H9 (cell line): ENCODE results near the gene CADPS2. TPM values are rescaled to one million over a fixed set of nuclear protein-coding genes. Genes with fewer than 3 reads are reported as not detected.

Experiments
- DNase-seq: peaks from one replicate; pipeline ENCODE4 v3.0.0-alpha.2; 2017
- H2AFZ ChIP-seq: one replicate; pipeline ENCODE4 v1.6.1; 2013; ENCODE audit warnings: mild to moderate bottlenecking, low read length, control low read depth, moderate library complexity
- H2AK5ac ChIP-seq: 2 replicates; pipeline ENCODE4 v1.6.1; 2013; ENCODE audit warnings: low read length, control low read depth, mixed read lengths; ENCODE audit not compliant: insufficient read length
- H2BK120ac ChIP-seq: one replicate; pipeline ENCODE4 v1.6.1; 2013; ENCODE audit warnings: low read depth, mild to moderate bottlenecking, low read length, control low read depth, inconsistent platforms; ENCODE audit not compliant: poor library complexity, severe bottlenecking
- H2BK12ac ChIP-seq: 2 replicates; pipeline ENCODE4 v1.6.1; 2013; ENCODE audit warnings: low read length, control low read depth, mixed read lengths, low read depth; ENCODE audit not compliant: insufficient read length
- H2BK15ac ChIP-seq: 2 replicates; pipeline ENCODE4 v1.6.1; 2013; ENCODE audit warnings: low read depth, low read length, control low read depth
- H2BK20ac ChIP-seq: one replicate; pipeline ENCODE4 v1.6.1; 2013; ENCODE audit warnings: low read depth, mild to moderate bottlenecking, low read length, control low read depth, inconsistent platforms; ENCODE audit not compliant: poor library complexity, severe bottlenecking
- H2BK5ac ChIP-seq: 2 replicates; pipeline ENCODE4 v1.6.1; 2013; ENCODE audit warnings: low read length, control low read depth, mixed read lengths; ENCODE audit not compliant: insufficient read length
- H3K14ac ChIP-seq: 2 replicates; pipeline ENCODE4 v1.6.1; 2013; ENCODE audit warnings: low read length, control low read depth; ENCODE audit not compliant: insufficient read depth
- H3K18ac ChIP-seq: 2 replicates; pipeline ENCODE4 v1.6.1; 2013; ENCODE audit warnings: low read depth, mild to moderate bottlenecking, mixed read lengths, low read length, control low read depth; ENCODE audit not compliant: insufficient read length
- H3K23ac ChIP-seq: 2 replicates; pipeline ENCODE4 v1.6.1; 2013; ENCODE audit warnings: low read length, control low read depth, mixed read lengths, low read depth; ENCODE audit not compliant: insufficient read length
- H3K23me2 ChIP-seq: 2 replicates; pipeline ENCODE4 v1.6.1; 2013; ENCODE audit warnings: low read depth, mild to moderate bottlenecking, mixed read lengths, low read length, control low read depth; ENCODE audit not compliant: insufficient read length, poor library complexity, severe bottlenecking
- H3K27ac ChIP-seq: 2 replicates; pipeline ENCODE4 v1.5.1; 2013; ENCODE audit warnings: low read length, control low read depth, mixed read lengths, low read depth; ENCODE audit not compliant: insufficient read length
- H3K27me3 ChIP-seq: 2 replicates; pipeline ENCODE4 v1.6.1; 2013; ENCODE audit warnings: low read length, control low read depth, inconsistent platforms; ENCODE audit not compliant: insufficient read depth
- H3K4ac ChIP-seq: 2 replicates; pipeline ENCODE4 v1.6.1; 2013; ENCODE audit warnings: low read depth, mild to moderate bottlenecking, control low read depth, inconsistent platforms, low read length, moderate library complexity
- H3K4me1 ChIP-seq: 2 replicates; pipeline ENCODE4 v1.6.1; 2013; ENCODE audit warnings: low read length, control low read depth, inconsistent platforms; ENCODE audit not compliant: insufficient read depth
- H3K4me2 ChIP-seq: 2 replicates; pipeline ENCODE4 v1.6.1; 2013; ENCODE audit warnings: low read length, control low read depth, mixed read lengths; ENCODE audit not compliant: insufficient read length, insufficient read depth
- H3K56ac ChIP-seq: 2 replicates; pipeline ENCODE4 v1.6.1; 2013; ENCODE audit warnings: low read depth, mild to moderate bottlenecking, mixed read lengths, low read length, control low read depth; ENCODE audit not compliant: insufficient read length
- H3K79me1 ChIP-seq: 2 replicates; pipeline ENCODE4 v1.6.1; 2013; ENCODE audit warnings: low read depth, mild to moderate bottlenecking, moderate library complexity, low read length, control low read depth, inconsistent platforms; ENCODE audit not compliant: insufficient read depth, poor library complexity, severe bottlenecking
- H3K79me2 ChIP-seq: 2 replicates; pipeline ENCODE4 v1.6.1; 2013; ENCODE audit warnings: low read length, control low read depth, inconsistent platforms; ENCODE audit not compliant: insufficient read depth
- H3K9ac ChIP-seq: 2 replicates; pipeline ENCODE4 v1.6.1; 2013; ENCODE audit warnings: low read length, control low read depth, mixed read lengths; ENCODE audit not compliant: insufficient read length; ENCODE audit errors: extremely low read depth
- H3K9me3 ChIP-seq: one replicate; pipeline ENCODE4 v1.6.1; 2013; ENCODE audit warnings: low read depth, low read length, inconsistent platforms; ENCODE audit not compliant: control insufficient read depth
- H3T11ph ChIP-seq: one replicate; pipeline ENCODE4 v1.6.1; 2013; ENCODE audit warnings: mild to moderate bottlenecking, low read length, control low read depth, inconsistent platforms
- H4K20me1 ChIP-seq: one replicate; pipeline ENCODE4 v1.6.1; 2013; ENCODE audit not compliant: control insufficient read depth, insufficient read length, insufficient read depth
- H4K5ac ChIP-seq: 2 replicates; pipeline ENCODE4 v1.6.1; 2013; ENCODE audit warnings: low read depth, mild to moderate bottlenecking, mixed read lengths, low read length, control low read depth; ENCODE audit not compliant: insufficient read length
- H4K8ac ChIP-seq: replicated peaks from 2 replicates; pipeline ENCODE4 v1.6.1; 2013; ENCODE audit warnings: low read length, control low read depth, mixed read lengths, low read depth; ENCODE audit not compliant: insufficient read length
- H4K91ac ChIP-seq: 2 replicates; pipeline ENCODE4 v1.6.1; 2013; ENCODE audit warnings: low read depth, mild to moderate bottlenecking, moderate library complexity, mixed read lengths, low read length, control low read depth; ENCODE audit not compliant: insufficient read length
- H3K27ac Mint-ChIP-seq, 3 experiments: 2 replicates in 2 of 3; 3 replicates in 1 of 3; pipeline ENCODE4 v1.8.0; 2020 to 2021; ENCODE audit warnings: mixed read lengths in 3 of 3, mild to moderate bottlenecking in 1 of 3, moderate library complexity in 1 of 3
- H3K27me3 Mint-ChIP-seq: 2 replicates; pipeline ENCODE4 v1.8.0; 2021; ENCODE audit warnings: low read depth, mild to moderate bottlenecking, moderate library complexity, mixed read lengths
- H3K36me3 Mint-ChIP-seq, 3 experiments: 2 replicates in 2 of 3; 3 replicates in 1 of 3; pipeline ENCODE4 v1.8.0; 2020 to 2021; ENCODE audit warnings: low read depth in 3 of 3, mixed read lengths in 3 of 3; ENCODE audit not compliant: insufficient read depth in 1 of 3
- H3K4me1 Mint-ChIP-seq, 2 experiments: 2 replicates each; pipeline ENCODE4 v1.8.0; 2020; ENCODE audit warnings: mixed read lengths in 2 of 2
- H3K4me3 Mint-ChIP-seq, 2 experiments: 2 replicates in 1 of 2; 3 replicates in 1 of 2; pipeline ENCODE4 v1.8.0; 2020 to 2021; ENCODE audit warnings: mild to moderate bottlenecking in 2 of 2, mixed read lengths in 2 of 2, moderate library complexity in 1 of 2
- H3K9me3 Mint-ChIP-seq, 2 experiments: 2 replicates in 1 of 2; 3 replicates in 1 of 2; pipeline ENCODE4 v1.8.0; 2020; ENCODE audit warnings: mild to moderate bottlenecking in 2 of 2, mixed read lengths in 2 of 2, moderate library complexity in 1 of 2
- CTCF ChIP-seq: fragments of 200-600 bp; sonication (generic); conservative IDR thresholded peaks from 3 replicates; pipeline ENCODE4 v1.8.0; 2021; ENCODE audit warnings: antibody characterized with exemption, mild to moderate bottlenecking
- WGBS: extraction: QIAGEN DNeasy Blood & Tissue Kit; methylation state at CpG from one replicate; pipeline ENCODE4 v1.1.7; 2013; ENCODE audit warnings: missing lambda C conversion rate, low lambda C conversion rate, mixed read lengths; ENCODE audit not compliant: insufficient read length; ENCODE audit errors: extremely low coverage; 5-methylcytosine and 5-hydroxymethylcytosine counted together
- total RNA-seq: library from RNA; stranded (reverse); gene quantifications from 2 replicates; pipeline ENCODE4 v1.2.1, GENCODE V29; 2021

CADPS2 gene
- total RNA-seq, 1 experiment from 2014 or later: 7.1 TPM

DNA sequence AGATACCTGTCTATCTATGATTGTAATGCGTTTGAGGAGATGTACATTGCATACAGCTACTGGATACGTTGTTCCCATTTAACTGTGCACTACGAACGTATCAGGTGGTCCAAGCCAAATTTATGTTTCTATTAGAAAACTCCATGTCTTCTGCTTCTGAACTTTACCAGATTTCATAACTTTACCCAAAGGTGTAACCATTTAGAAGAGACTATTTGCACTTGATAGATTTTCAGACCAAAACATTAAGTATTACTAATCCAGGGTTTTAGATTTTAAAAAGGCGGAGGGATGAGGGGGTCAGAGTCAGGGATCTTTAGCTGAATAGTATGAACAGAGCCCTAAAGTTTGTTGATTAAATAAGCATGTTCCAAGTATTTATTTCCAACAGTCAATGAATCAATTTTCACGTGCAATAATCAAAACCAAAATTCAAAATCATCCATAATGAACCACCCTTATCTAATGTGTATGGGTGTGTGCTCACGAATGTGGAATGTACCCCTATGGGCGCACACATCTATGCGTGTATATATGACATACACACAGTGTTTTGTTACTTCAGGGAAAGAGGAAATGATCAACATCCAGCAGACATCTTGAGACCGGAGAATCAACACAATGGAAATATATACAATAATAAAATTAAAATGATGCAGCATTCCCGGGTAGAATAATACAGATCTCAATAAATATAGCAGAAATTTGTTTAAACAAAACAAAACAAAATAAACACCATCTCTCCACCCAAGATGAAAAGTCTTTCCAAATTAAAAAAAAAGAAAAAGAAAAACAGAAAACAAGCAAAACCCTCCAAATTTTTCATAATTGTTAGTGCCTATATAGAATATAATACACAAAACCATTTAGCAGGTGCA is 585.1 kb downstream of the CADPS2 start:
- Histone ChIP-seq H2BK120ac (no peak overlapping the region), H3K9ac (no peak overlapping the region), H3K14ac (no peak overlapping the region), H3K27ac (no peak overlapping the region), H3K79me1 (no peaks in the 10 kb centered on the region), H3T11ph (no peak overlapping the region), H2AK5ac (no peak overlapping the region), H3K79me2 (no peaks in the 10 kb centered on the region), H2BK15ac (no peak overlapping the region), H2BK12ac (no peak overlapping the region), H4K5ac (no peak overlapping the region), H2BK20ac (no peak overlapping the region), H3K4ac (no peak overlapping the region), H4K91ac (no peak overlapping the region), H3K9me3 (no peaks in the 10 kb centered on the region), H2AFZ (no peak overlapping the region), H3K27me3 (peaks cover 42% of the 10 kb centered on the region; the same call in 1 of the 2 replicates), H3K23ac (no peak overlapping the region), H2BK5ac (no peak overlapping the region), H4K20me1 (no peaks in the 10 kb centered on the region), H3K23me2 (peaks cover 42% of the 10 kb centered on the region), H3K56ac (no peak overlapping the region), H3K4me1 (peaks cover 2% of the 10 kb centered on the region; the same call in 1 of the 2 replicates), H3K4me2 (peak overlapping the region; percentile 72), H3K18ac (no peak overlapping the region), H4K8ac (no peak overlapping the region)
- no peak for TF ChIP-seq CTCF
- Mint-ChIP-seq H3K4me3 (peak overlapping the region; percentile 78 to 87; a peak in 4 of 5 replicates), H3K4me1 (peaks cover 43 to 64% of the 10 kb centered on the region in 2 experiments), H3K9me3 (no peaks in the 10 kb centered on the region), H3K36me3 (peaks cover 19 to 49% (median 29%) of the 10 kb centered on the region in 3 experiments), H3K27ac (no peak overlapping the region), H3K27me3 (peaks cover 98% of the 10 kb centered on the region)
- no CpG with 5 or more reads among the region's 11 CpGs for WGBS
- no peak for DNase-seq
